IPS-20b (cell line): ENCODE results near the gene CST5.
"Not testable (repeated sequence)": the region's sequence is repeated elsewhere in the genome, so short reads cannot be mapped to it uniquely, and the experiment has no call there.

Experiments
- H3K27ac ChIP-seq: one replicate; pipeline ENCODE4 v1.5.1; 2013; ENCODE audit warnings: low read length
- H3K27me3 ChIP-seq: 2 replicates; pipeline ENCODE4 v1.6.1; 2013; ENCODE audit warnings: mild to moderate bottlenecking, low read length, inconsistent platforms; ENCODE audit not compliant: insufficient read depth
- H3K36me3 ChIP-seq: 2 replicates; pipeline ENCODE4 v1.6.1; 2013; ENCODE audit warnings: low read depth, mild to moderate bottlenecking, inconsistent platforms, low read length, moderate library complexity; ENCODE audit not compliant: insufficient read depth
- H3K4me1 ChIP-seq: 2 replicates; pipeline ENCODE4 v1.6.1; 2013; ENCODE audit warnings: mild to moderate bottlenecking, control low read depth, inconsistent platforms, low read length, moderate library complexity; ENCODE audit not compliant: insufficient read depth
- H3K4me3 ChIP-seq: 2 replicates; pipeline ENCODE4 v1.5.1; 2013; ENCODE audit warnings: mild to moderate bottlenecking, low read length, inconsistent platforms
- H3K9ac ChIP-seq: 2 replicates; pipeline ENCODE4 v1.6.1; 2013; ENCODE audit warnings: low read depth, mild to moderate bottlenecking, inconsistent platforms, low read length, moderate library complexity
- H3K9me3 ChIP-seq: 2 replicates; pipeline ENCODE4 v1.6.1; 2013; ENCODE audit warnings: mild to moderate bottlenecking, low read depth, low read length, inconsistent platforms; ENCODE audit not compliant: insufficient read depth

The CST5 gene

GRCh38 chr20:23831961-23832360 lies 47.6 kb downstream of the CST5 start:
- H3K9ac ChIP-seq, H3K9me3 ChIP-seq, H3K4me3 ChIP-seq, H3K27ac ChIP-seq, H3K27me3 ChIP-seq, H3K4me1 ChIP-seq, H3K36me3 ChIP-seq: not testable (repeated sequence)

- no peaks in the 10 kb centered on the region for H3K36me3 ChIP-seq
Measured at GRCh38 chr20:23826541-23827021, 53.0 kb downstream of the CST5 start, which contains the start of gene CST2. CST2 (minus strand) TSS chr20:23826729; CDS start chr20:23826660, 69 bp downstream.

More at GRCh38 chr20:23826541-23827021, 53.0 kb downstream of the CST5 start, which contains the start of gene CST2:
- Histone ChIP-seq H3K4me3 (no peak within 1 kb of the TSS), H3K27me3 (0 out of 2 replicates have a peak, but pooled peaks cover 3% of the 10 kb centered on the region), H3K27ac (no peak within 1 kb of the TSS), H3K9me3 (no peaks in the 10 kb centered on the region), H3K9ac (no peak within 1 kb of the TSS), H3K4me1 (no peaks in the 10 kb centered on the region; the same call in 1 of the 2 replicates)
